ENCODE data around the gene DROSHA.

The DROSHA gene

DNA sequence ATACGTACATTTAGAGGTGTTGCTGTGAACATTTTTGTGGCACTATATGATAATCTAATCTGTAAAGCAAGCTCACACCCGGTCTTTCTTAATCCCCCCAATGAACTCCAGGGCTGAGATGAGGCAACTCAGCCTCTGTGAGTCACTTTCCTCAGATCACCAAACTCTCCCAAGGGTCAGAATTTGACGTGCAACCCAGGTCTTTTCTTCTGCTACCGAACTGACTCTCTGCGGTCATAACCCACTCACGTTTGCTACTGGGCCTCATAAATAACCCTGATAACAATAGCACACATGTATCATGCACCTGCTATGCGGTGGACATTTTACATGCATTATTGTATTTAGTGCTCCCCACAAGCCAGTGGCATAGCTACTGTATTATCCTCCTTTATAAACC is 153.1 kb downstream of the DROSHA start:
- TF ChIP-seq GATA3 (IDR thresholded peaks at IDR 0.05; ENCODE audit: low read depth, low read length) (no peak), GATA2 (IDR thresholded peaks at IDR 0.05; ENCODE audit: low read depth, low read length) (no peak)

DNA sequence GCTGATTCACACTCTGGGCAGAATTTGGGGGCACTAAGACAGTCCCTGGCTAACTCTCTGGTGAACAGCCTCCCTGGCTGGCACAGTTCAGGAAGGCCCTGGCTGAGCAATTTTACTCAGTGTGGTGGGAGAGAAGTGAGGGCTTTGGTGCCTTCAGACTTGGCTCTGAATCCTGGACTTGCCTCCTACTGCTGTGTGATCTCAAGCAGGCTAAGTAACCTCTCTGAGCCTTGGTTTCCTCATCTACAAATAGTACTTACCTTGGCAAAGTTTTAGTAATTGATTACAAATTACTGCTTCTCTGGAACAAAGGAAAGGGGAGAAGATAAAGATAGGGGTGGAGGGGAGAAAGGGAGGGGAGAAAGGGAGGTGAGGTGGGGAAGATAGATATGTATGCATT is 153.8 kb downstream of the DROSHA start:
- no peak for TF ChIP-seq GATA3 (IDR thresholded peaks at IDR 0.05; ENCODE audit: low read depth, low read length)
- TF ChIP-seq GATA2 (IDR thresholded peaks at IDR 0.05; ENCODE audit: low read depth, low read length) = no peak

DNA sequence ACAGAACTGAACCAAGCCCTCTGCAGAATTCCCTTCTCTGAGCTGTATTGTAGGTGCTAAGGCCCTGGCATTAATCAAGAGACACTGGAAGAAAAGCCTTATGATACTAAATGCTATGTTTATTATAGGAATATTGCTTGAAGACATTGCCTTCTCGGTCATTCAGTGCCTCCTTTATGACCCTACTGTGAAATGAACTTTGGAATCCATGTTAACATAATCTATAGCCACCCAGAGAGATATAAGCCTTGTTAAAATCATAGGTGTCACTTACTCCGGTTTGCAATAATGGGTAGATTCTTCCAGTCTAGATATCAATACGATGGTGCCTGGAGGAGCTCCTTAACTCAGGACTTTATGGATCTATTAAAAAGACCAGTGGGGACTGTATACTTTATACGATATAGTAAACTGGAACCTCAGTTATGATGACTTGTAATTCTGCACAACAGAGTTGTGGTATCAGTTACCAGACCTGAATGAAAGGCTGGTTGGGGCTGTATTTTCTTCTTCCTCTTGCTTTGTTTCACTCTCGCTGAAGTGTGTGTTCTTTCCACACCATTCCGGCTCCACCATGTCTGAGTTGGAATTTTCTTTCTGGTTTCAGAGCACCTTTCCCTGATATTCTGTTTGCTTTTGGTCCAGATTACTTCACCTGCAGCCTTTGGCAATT is 154.5 kb downstream of the DROSHA start:
- TF ChIP-seq GATA3 (IDR thresholded peaks at IDR 0.05; ENCODE audit: low read depth, low read length) = no peak
- no peak for TF ChIP-seq GATA2 (IDR thresholded peaks at IDR 0.05; ENCODE audit: low read depth, low read length)

- TF ChIP-seq GATA2 (IDR thresholded peaks at IDR 0.05; ENCODE audit: low read depth, low read length) (no peak), GATA3 (IDR thresholded peaks at IDR 0.05; ENCODE audit: low read depth, low read length) (0 out of 2 replicates have a peak, but pooled peaks have one; percentile 16)
Observed at GRCh38 chr5:31375999-31376720, 155.7 kb downstream of the DROSHA start.

DNA sequence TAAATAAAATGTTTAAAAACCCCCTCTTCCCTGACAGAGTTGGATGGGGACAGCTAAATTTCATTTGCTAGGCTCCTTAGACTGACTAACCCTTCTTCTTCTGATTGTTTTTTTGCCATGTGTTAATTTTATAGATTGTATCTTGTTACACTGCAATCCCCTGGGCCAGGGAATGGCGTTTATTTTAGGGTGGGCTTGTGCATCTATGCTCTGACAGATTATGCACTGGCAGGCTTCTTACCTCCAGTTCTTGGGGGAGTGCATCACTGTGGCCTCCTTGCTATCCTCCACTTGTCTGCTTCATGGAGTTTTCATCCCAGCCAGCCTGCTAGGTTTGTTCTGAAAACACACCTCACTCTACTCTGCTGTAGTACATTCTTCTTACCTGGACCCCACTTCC is 159.8 kb downstream of the DROSHA start:
- TF ChIP-seq GATA2 (IDR thresholded peaks at IDR 0.05; ENCODE audit: low read depth, low read length) = no peak
- TF ChIP-seq GATA3 (IDR thresholded peaks at IDR 0.05; ENCODE audit: low read depth, low read length) = no peak

DNA sequence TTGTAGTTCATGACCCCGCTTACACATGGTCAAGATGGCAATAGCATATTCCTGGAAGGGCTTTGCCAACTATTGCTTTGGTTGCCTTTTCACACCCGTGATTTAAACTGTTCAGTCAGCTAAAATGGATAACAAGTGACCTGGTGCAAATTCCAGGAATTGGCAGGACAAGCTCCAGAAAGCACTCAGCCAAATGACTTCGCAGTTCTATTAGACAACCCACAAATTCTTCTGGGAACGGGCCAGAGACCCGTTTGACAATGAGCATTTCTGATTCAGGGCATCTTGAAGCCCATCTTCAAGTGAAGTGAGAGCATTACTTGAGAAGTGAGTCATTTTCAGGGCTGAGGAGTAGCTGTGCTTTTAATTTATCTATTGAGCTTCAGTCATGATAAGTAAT is 165.0 kb downstream of the DROSHA start:
- no peak for TF ChIP-seq GATA3 (IDR thresholded peaks at IDR 0.05; ENCODE audit: low read depth, low read length)
- TF ChIP-seq GATA2 (IDR thresholded peaks at IDR 0.05; ENCODE audit: low read depth, low read length) = no peak

DNA sequence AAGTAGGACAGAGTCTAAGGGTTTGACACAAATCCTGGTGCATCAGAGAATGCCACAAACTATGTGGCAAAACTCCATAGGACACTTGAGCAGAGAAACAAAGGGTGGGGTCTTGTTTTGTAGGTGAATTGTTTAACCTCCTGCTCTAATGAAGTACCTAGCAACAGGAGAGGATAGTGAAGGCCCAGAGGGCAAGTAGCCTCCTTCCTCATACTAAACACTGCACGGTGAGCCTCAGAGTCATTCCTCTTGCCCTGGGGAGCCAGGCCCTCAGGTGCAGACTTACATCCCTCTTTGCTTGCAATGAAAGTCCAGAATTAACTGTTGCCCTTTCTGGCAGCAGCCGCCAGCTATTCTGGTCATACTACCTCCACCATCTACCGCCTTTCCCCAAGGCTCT is 166.1 kb downstream of the DROSHA start:
- TF ChIP-seq GATA3 (IDR thresholded peaks at IDR 0.05; ENCODE audit: low read depth, low read length) = no peak
- no peak for TF ChIP-seq GATA2 (IDR thresholded peaks at IDR 0.05; ENCODE audit: low read depth, low read length)

- TF ChIP-seq GATA3 (IDR thresholded peaks at IDR 0.05; ENCODE audit: low read depth, low read length) = no peak
- no peak for TF ChIP-seq GATA2 (IDR thresholded peaks at IDR 0.05; ENCODE audit: low read depth, low read length)
Observed at GRCh38 chr5:31364881-31365636, 166.8 kb downstream of the DROSHA start.

DNA sequence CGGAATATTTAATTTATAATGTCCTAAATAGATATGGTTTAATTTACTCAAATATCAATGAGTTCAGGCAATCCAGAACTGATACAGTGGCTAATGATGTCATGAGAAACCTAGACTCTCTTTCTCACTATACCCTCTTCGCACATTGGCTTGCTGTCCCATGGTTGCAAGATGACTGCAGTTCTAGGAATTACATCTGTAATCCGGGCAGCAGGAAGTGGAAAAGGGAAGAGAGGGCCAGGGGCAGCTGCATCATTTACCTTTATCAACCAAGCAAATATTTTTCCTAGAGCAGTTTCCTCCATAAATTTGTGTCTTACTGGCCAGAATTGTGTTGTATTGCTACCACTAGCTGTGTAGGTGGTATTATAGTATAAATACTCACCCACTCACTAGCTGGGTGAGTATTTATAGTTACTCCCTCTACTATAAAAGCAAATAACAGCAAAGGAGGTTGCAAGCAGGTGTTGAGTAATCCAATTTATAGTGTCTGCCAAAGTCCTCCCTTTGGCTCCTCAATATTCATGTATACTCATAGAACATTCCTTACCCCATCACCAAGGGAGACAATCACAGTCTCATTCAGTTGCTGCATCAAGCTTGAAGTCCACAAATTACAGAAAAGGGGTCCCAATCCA is 168.8 kb downstream of the DROSHA start:
- TF ChIP-seq GATA3 (IDR thresholded peaks at IDR 0.05; ENCODE audit: low read depth, low read length) = no peak
- no peak for TF ChIP-seq GATA2 (IDR thresholded peaks at IDR 0.05; ENCODE audit: low read depth, low read length)

DNA sequence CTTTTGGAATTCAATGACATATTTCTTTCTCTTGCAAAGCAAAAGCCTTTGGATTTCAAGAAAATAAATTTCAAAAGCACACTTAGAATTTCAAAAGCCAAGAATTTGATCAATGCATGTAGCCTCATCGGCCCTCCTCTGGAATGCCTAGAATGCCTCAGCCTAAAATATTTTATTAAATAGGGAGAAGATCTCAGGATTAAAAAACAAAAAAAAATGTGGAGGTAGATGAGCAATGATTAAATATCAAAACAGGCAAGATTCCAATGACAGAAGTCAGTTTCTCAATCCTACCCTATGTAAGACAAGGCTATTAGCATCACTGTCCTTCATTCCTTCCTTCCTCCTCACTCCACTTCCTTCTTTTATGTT is 169.4 kb downstream of the DROSHA start:
- TF ChIP-seq GATA2 (IDR thresholded peaks at IDR 0.05; ENCODE audit: low read depth, low read length) = no peak
- no peak for TF ChIP-seq GATA3 (IDR thresholded peaks at IDR 0.05; ENCODE audit: low read depth, low read length)

- TF ChIP-seq GATA2 (IDR thresholded peaks at IDR 0.05; ENCODE audit: low read depth, low read length) = no peak
- TF ChIP-seq GATA3 (IDR thresholded peaks at IDR 0.05; ENCODE audit: low read depth, low read length) = no peak
Observed at GRCh38 chr5:31361234-31361633, 170.7 kb downstream of the DROSHA start.

GRCh38 chr5:31359839-31360238 is 172.1 kb downstream of the DROSHA start:
- TF ChIP-seq GATA2 (IDR thresholded peaks at IDR 0.05; ENCODE audit: low read depth, low read length) (no peak), GATA3 (IDR thresholded peaks at IDR 0.05; ENCODE audit: low read depth, low read length) (no peak)

GRCh38 chr5:31357038-31357437 is 174.9 kb downstream of the DROSHA start:
- TF ChIP-seq GATA3 (IDR thresholded peaks at IDR 0.05; ENCODE audit: low read depth, low read length) (no peak), GATA2 (IDR thresholded peaks at IDR 0.05; ENCODE audit: low read depth, low read length) (no peak)

GRCh38 chr5:31355337-31355736 is 176.6 kb downstream of the DROSHA start:
- TF ChIP-seq GATA3 (IDR thresholded peaks at IDR 0.05; ENCODE audit: low read depth, low read length) (no peak), GATA2 (IDR thresholded peaks at IDR 0.05; ENCODE audit: low read depth, low read length) (no peak)
